ENCODE data around the gene POLR3H. TPM values are rescaled to one million over a fixed set of nuclear protein-coding genes. Genes with fewer than 3 reads are reported as not detected.

The POLR3H gene
- total and polyA plus RNA-seq, 2 of the 4 experiments (the other 2 are of a cell fraction) = 37.8 to 67.8 TPM

GRCh38 chr22:41562461-41562860 lies 18.2 kb upstream of the POLR3H start:
- ChIA-PET CTCF (interaction anchor here (1.1 kb wide), 1 partner anchor 19 kb away, joined by 4 read pairs; the partner anchor contains the start of gene POLR3H), POLR2A (ENCODE audit: unreplicated experiment) (no interaction called here)
- DNase-seq (no peak), ATAC-seq (ENCODE audit: low read depth) (no peak)
- Histone ChIP-seq H4K5ac (ENCODE audit: low read depth, low read length) (peak overlapping the region; percentile 69), H3K56ac (ENCODE audit: extremely low read depth, insufficient read depth, low read length) (peak overlapping the region; percentile 60), H3K4me2 (ENCODE audit: low read depth, low read length) (peak overlapping the region; percentile 94), H3K36me3 (ENCODE audit: control insufficient read depth, insufficient read depth, low read length) (peaks cover 3% of the 10 kb centered on the region; the same call in 1 of the 2 replicates), H3K4me3 (ENCODE audit: insufficient read depth, low read depth, low read length) (peak overlapping the region; percentile 80; the same call in 1 of the 2 replicates), H3K18ac (ENCODE audit: low read depth, low read length) (peak overlapping the region; percentile 69), H2BK20ac (ENCODE audit: low read depth, low read length) (peak overlapping the region; percentile 98), H3K4ac (ENCODE audit: low read depth, low read length) (peak overlapping the region; percentile 98), H3K9me1 (ENCODE audit: insufficient read depth, low read length) (peaks cover 26% of the 10 kb centered on the region), H2BK120ac (ENCODE audit: low read depth, low read length) (peak overlapping the region; percentile 92), H2AFZ (replicated peaks; ENCODE audit: low read length, poor library complexity) (peak overlapping the region; percentile 85), H3K4me1 (ENCODE audit: control insufficient read depth, insufficient read depth, low read length) (peaks cover 32% of the 10 kb centered on the region), H4K91ac (ENCODE audit: insufficient read depth, low read depth, low read length) (peak overlapping the region; percentile 96), H3K9me3 (ENCODE audit: control insufficient read depth, insufficient read depth, low read length) (no peaks in the 10 kb centered on the region), H2AK9ac (replicated peaks; ENCODE audit: low read depth, low read length, poor library complexity) (peak overlapping the region; percentile 99), H3K79me1 (ENCODE audit: low read depth in 1 of 2, low read length in 2 of 2) (peaks cover 11 to 72% of the 10 kb centered on the region in 2 experiments; a peak in 3 of 4 replicates), H2BK15ac (ENCODE audit: low read depth, low read length) (peak overlapping the region; percentile 98; the same call in 2 of the 3 replicates), H4K20me1 (ENCODE audit: insufficient read depth, low read length) (peaks cover 3% of the 10 kb centered on the region), H3K9ac (ENCODE audit: low read depth, low read length) (peak overlapping the region; percentile 83), H3K27ac (ENCODE audit: insufficient read depth, low read length) (peak overlapping the region; percentile 73), H2AK5ac (ENCODE audit: low read depth, low read length) (peak overlapping the region; percentile 98), H3K23ac (ENCODE audit: low read depth, low read length) (peak overlapping the region; percentile 96), H4K8ac (ENCODE audit: low read depth in 2 of 2, low read length in 2 of 2) (peak overlapping the region; percentile 24 to 87; a peak in 3 of 4 replicates), H3K14ac (replicated peaks; ENCODE audit: low read depth, low read length) (peak overlapping the region; percentile 95), H3K27me3 (ENCODE audit: control insufficient read depth, insufficient read depth, low read length) (no peaks in the 10 kb centered on the region), H2BK5ac (ENCODE audit: low read depth, low read length, poor library complexity, severe bottlenecking) (peak overlapping the region; percentile 93)
- dilution Hi-C loops (cut with HindIII; ENCODE audit: low sequenced_read_pairs, unreplicated experiment) = no loop called here
- intact Hi-C loops (cut with micrococcal nuclease) = no loop called here
- 72% methylated on average over 2 of the region's 4 CpGs; no CpG with 5 or more reads in 1 of the 2 experiments for WGBS, 2 experiments (ENCODE audit: extremely low coverage in 2 of 2, insufficient read length in 1 of 2)
- in situ Hi-C loops (cut with MboI; ENCODE audit: low sequenced_read_pairs) = no loop called here
- TF ChIP-seq RAD21 (IDR thresholded peaks at IDR 0.05; ENCODE audit: low read length) (no peak), POLR2A (IDR thresholded peaks at IDR 0.05; ENCODE audit: low read depth, low read length) (0 out of 2 replicates have a peak, but pooled peaks have one; percentile 2)
- no TSS peak for BruUV-seq (replicated peaks)
